Measurements from ENCODE around the gene FGF12.
"Not testable (repeated sequence)": the region's sequence is repeated elsewhere in the genome, so short reads cannot be mapped to it uniquely, and the experiment has no call there.

FGF12 gene

GRCh38 chr3:192727032-192727847 lies at the start of gene FGF12:
FGF12 (minus strand) TSS chr3:192727541.
- DNase-seq (ENCODE audit: low read depth in 2 of 2, low spot score in 1 of 2) = no peak

DNA sequence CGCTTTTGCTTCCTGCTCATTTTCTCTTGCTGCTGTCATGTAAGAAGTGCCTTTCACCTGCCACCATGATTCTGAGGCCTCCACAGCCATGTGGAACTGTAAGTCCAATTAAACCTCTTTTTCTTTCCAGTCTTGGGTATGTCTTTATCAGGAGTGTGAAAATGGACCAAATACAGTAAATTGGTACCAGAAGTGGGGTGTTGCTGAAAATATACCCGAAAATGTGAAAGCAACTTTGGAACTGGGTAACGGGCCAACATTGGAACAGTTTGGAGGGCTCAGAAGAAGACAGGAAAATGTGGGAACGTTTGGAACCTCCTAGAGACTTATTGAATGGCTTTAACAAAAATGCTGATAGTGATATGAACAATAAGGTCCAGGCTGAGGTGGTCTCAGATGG lies 47.0 kb upstream of the FGF12 start:
- DNase-seq (ENCODE audit: low read depth in 2 of 2, low spot score in 1 of 2) = not testable (repeated sequence)

DNA sequence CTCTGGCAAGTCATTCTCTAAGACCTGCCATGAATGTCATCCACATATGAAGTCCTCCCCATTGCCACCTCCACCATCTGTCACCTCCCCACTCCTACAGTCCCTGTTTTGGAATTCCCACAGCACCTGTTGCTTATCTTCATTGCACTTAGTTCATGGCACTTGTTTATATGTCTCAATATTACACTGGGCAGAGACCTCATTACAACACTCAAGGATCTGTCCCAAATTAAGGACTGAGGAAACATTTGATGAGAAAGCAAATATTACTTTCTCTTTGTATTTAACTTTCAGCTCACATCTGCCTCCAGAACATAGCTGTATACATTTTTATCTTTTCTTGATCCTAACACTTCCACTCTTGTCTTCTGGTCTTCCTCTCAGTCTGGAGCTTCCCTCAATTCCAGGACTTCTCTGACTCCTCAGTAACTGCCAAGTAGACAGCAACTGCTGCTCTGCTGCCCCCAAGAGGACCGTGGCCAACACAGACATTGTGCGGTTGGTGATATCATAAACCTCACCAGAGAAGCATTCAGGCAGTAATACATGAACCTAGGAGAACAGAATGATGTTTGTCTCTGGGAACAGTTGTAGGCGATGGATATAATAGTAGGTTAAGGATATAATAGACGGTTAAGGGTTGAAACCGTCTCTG lies 45.0 kb upstream of the FGF12 start:
- no peak for DNase-seq (ENCODE audit: low read depth in 2 of 2, low spot score in 1 of 2)

DNA sequence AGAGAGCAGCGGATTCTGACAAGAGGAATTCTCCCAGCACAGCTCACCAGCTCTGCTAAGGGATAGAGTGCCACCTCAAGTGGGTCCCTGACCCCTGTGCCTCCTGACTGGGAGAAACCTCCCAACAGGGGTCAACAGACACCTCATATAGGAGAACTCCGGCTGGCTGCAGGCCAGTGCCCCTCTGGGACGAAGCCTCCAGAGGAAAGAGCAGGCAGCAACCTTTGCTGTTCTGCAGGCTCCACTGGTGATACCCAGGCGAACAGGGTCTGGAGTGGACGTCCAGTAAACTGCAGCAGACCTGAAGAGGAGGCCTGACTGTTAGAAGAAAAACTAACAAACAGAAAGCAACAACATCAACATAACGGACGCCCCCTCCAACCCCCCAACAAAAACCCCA lies 31.3 kb upstream of the FGF12 start:
- DNase-seq (ENCODE audit: low read depth in 2 of 2, low spot score in 1 of 2) = no peak

DNA sequence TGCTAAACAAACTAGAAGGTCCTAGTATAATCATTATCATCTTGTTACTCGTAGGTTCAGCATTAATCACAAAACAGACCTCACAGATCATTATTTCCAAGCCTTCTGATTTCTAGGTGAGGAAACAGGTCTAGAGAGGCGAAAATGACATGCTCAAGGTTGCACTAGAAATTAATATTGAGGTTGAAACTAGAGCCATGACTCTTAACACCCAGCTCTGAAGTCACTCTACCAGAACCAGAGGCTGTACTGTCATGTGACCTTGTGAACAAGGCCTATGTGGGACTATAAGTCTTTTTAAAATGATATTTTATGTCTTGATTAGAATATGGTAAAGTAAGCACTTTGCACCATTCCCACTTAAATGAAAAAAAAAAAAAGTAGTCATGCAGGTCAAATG lies 23.8 kb upstream of the FGF12 start:
- no peak for DNase-seq (ENCODE audit: low read depth in 2 of 2, low spot score in 1 of 2)

DNA sequence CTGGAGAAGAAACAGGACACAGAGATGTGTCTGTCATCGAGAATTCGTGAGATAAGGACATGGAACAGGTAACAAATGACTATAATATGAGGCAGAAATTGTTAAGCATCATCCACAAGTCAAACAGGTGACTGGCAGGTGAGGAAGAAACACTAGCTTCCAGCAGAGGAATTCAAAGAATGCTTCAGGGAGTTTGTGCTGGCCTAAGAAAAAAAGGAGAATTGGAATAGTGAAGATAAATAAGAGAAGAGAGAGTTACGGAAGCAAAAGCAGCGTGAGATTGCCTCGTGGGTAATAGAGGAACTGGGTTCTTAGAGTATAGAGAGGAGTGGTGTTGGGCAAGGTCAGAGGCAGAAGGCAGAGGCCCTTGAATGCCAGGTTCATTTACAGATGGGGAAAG lies 22.9 kb upstream of the FGF12 start:
- no peak for DNase-seq (ENCODE audit: low read depth in 2 of 2, low spot score in 1 of 2)

DNA sequence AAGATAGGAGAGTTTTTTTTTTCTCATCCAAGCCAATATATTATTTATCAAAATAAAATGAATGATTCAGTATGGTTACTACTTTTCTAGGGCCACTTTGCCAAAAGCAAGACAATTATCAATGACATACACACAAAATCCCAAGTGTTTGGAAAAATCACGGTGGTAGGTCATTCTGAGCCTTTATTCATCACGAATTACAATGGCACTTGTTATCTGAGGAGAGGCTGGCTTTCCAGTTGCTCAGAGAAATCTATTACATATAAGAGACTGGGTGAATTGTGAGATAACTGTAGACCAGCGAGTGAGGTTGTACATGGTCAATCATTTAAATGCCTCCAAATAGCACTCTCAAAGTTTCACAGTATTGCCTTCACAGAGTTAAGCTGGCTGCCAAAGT lies 20.4 kb upstream of the FGF12 start:
- DNase-seq (ENCODE audit: low read depth in 2 of 2, low spot score in 1 of 2) = no peak

GRCh38 chr3:192747145-192747544 lies 19.8 kb upstream of the FGF12 start:
- no peak for DNase-seq (ENCODE audit: low read depth in 2 of 2, low spot score in 1 of 2)

DNA sequence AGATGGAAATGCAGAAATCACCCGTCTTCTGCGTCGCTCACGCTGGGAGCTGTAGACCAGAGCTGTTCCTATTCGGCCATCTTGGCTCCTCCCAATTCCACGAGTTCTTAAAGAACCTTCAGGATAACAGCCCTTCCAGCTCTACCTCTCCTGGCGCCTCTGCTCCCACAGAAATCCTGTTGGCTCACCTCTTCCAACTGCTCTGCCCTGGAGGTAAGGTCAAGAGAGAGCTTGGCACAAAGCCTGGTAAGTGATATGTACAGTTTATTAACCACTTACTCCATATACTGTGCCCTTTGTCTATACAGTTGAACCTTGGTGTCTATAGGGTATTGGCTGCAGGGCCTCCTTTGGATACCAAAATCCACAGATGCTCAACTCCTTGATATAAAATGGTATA lies 17.8 kb upstream of the FGF12 start:
- DNase-seq (ENCODE audit: low read depth in 2 of 2, low spot score in 1 of 2) = no peak

DNA sequence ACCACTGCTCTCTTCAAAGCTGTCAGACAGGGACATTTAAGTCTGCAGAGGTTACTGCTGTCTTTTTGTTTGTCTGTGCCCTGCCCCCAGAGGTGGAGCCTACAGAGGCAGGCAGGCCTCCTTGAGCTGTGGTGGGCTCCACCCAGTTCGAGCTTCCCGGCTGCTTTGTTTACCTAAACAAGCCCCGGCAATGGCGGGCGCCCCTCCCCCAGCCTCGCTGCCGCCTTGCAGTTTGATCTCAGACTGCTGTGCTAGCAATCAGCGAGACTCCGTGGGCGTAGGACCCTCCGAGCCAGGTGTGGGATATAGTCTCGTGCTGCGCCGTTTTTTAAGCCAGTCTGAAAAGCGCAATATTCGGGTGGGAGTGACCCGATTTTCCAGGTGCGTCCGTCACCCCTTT lies 17.3 kb upstream of the FGF12 start:
- DNase-seq (ENCODE audit: low read depth in 2 of 2, low spot score in 1 of 2) = not testable (repeated sequence)

GRCh38 chr3:192737506-192737905 lies 10.2 kb upstream of the FGF12 start:
- no peak for DNase-seq (ENCODE audit: low read depth in 2 of 2, low spot score in 1 of 2)

DNA sequence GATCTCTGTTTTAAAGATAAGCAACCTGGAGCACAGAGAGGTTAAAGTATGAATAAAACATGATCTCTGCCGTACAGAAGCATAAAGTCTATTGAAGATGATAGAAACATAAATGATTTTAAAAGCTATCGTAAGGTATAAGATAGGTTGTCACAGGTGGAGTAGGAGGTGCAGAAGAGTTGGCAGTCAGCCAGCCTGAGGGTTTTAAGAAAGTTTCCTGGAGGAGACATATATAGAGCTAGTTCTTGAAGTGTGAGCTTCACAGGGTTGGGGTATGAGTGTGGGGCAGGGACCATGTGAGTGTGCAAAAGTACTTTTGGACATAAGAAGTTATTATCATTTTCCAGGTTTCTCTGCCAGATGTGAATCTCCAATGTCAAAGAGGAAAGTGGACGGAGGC lies 3.9 kb upstream of the FGF12 start:
- DNase-seq (ENCODE audit: low read depth in 2 of 2, low spot score in 1 of 2) = no peak

DNA sequence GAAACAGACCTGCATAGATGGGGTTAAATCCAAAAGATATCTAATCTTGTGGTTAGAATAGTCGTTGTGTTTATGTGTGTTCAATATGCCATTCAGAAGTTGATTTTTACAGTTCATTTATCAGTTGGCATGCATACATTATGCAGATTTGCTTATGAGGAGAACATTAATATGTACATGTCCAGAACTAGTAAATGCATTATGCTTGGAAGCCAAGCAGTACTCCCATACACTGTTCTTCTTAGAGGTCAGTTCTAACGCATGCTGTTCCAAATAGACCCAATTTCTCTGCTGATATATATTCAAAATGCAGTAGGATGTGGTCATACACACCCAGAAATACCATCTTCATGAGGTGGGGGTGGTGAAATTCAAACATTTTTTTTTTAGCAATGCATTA lies 956 bp downstream of the FGF12 start:
- DNase-seq (ENCODE audit: low read depth in 2 of 2, low spot score in 1 of 2) = no peak

GRCh38 chr3:192719964-192720363 lies 7.4 kb downstream of the FGF12 start:
- no peak for DNase-seq (ENCODE audit: low read depth in 2 of 2, low spot score in 1 of 2)

DNA sequence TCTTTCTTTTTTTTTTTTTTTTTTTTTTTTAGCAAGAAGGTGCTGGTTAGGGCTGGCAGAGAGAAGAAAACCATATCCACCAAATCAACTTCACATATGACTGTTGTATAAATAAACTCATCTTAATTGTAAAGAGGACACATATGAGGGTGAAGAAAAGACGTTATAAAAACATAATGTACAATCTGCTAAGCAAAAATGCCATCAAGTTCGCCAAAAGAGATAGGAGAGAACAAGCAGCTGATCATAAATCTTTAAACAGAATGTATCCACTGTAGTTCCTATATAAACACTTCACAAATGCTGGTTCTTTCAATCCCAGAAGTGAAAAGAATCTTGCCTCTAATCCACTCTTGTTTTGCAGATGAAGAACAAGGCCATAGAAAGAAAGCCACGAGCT lies 9.2 kb downstream of the FGF12 start:
- DNase-seq (ENCODE audit: low read depth in 2 of 2, low spot score in 1 of 2) = no peak

- no peak for DNase-seq (ENCODE audit: low read depth in 2 of 2, low spot score in 1 of 2)
Measured at GRCh38 chr3:192715126-192715525, 12.2 kb downstream of the FGF12 start.

- DNase-seq (ENCODE audit: low read depth in 2 of 2, low spot score in 1 of 2) = not testable (repeated sequence)
Measured at GRCh38 chr3:192711126-192711525, 16.2 kb downstream of the FGF12 start.

- DNase-seq (ENCODE audit: low read depth in 2 of 2, low spot score in 1 of 2) = no peak
Measured at GRCh38 chr3:192710366-192710765, 17.0 kb downstream of the FGF12 start.

GRCh38 chr3:192706272-192706671 lies 21.1 kb downstream of the FGF12 start:
- DNase-seq (ENCODE audit: low read depth in 2 of 2, low spot score in 1 of 2) = no peak

DNA sequence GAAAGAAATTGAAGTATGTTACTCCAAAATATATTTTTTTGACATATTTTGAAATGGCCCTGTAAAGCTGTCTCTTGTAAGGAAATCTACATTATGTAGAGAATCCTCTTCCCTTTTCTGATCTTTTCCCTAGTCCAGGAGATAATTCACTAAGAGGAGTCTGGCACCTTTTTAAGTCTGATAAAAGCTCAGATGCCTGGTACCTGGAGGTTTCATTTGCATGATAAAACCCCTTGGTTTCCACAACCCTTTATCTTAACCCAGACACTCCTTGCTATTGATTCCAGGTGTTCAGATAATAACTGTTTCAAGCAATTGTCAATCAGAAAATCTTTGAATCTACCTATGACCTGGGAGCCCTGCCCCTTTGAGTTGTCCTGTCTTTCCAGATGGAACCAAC lies 26.5 kb downstream of the FGF12 start:
- DNase-seq (ENCODE audit: low read depth in 2 of 2, low spot score in 1 of 2) = no peak

- no peak for DNase-seq (ENCODE audit: low read depth in 2 of 2, low spot score in 1 of 2)
Measured at GRCh38 chr3:192696943-192697587, 30.3 kb downstream of the FGF12 start.

GRCh38 chr3:192687488-192688152 lies 39.7 kb downstream of the FGF12 start:
- DNase-seq (ENCODE audit: low read depth in 2 of 2, low spot score in 1 of 2) = no peak

Data from stimulated activated CD8-positive, alpha-beta memory T cell treated with anti-CD3 and anti-CD28 coated beads, Interleukin-4, amount 100 ng/mL, for 1 hour (primary cell).